Karpas-422 (cell line): ENCODE measurements around the gene UNC45A. TPM values are rescaled to one million over a fixed set of nuclear protein-coding genes. Genes with fewer than 3 reads are reported as not detected.

Experiments
- DNase-seq: peaks from one replicate; pipeline ENCODE4 v3.0.0-alpha.2; 2015
- H2AFZ ChIP-seq: fragments of 200-600 bp; sonication (generic); 2 replicates; pipeline ENCODE4 v1.6.1; 2014; ENCODE audit warnings: antibody characterized with exemption, low read length, mixed read lengths
- H3K27ac ChIP-seq: fragments of 200-600 bp; sonication (generic); 2 replicates; pipeline ENCODE4 v1.5.1; 2014; ENCODE audit warnings: mild to moderate bottlenecking, low read length, moderate library complexity
- H3K27me3 ChIP-seq: fragments of 200-600 bp; sonication (generic); 2 replicates; pipeline ENCODE4 v1.6.1; 2014; ENCODE audit warnings: low read length, mixed read lengths
- H3K36me3 ChIP-seq: fragments of 200-600 bp; sonication (generic); 2 replicates; pipeline ENCODE4 v1.6.1; 2014; ENCODE audit warnings: low read length, mixed read lengths; ENCODE audit not compliant: insufficient read depth
- H3K4me1 ChIP-seq: fragments of 200-600 bp; sonication (generic); 2 replicates; pipeline ENCODE4 v1.6.1; 2014; ENCODE audit warnings: mild to moderate bottlenecking, low read length, mixed read lengths
- H3K4me2 ChIP-seq: fragments of 200-600 bp; sonication (generic); 2 replicates; pipeline ENCODE4 v1.6.1; 2014; ENCODE audit warnings: low read length, low read depth, mild to moderate bottlenecking; ENCODE audit not compliant: poor library complexity, severe bottlenecking
- H3K4me3 ChIP-seq: fragments of 200-600 bp; sonication (generic); 2 replicates; pipeline ENCODE4 v1.5.1; 2014; ENCODE audit warnings: mild to moderate bottlenecking, antibody characterized with exemption, low read length, mixed read lengths
- H3K79me2 ChIP-seq: fragments of 200-600 bp; sonication (generic); 2 replicates; pipeline ENCODE4 v1.6.1; 2014; ENCODE audit warnings: mild to moderate bottlenecking, low read length, mixed read lengths
- H3K9ac ChIP-seq: fragments of 200-600 bp; sonication (generic); 2 replicates; pipeline ENCODE4 v1.6.0; 2014; ENCODE audit warnings: low read length
- H3K9me2 ChIP-seq: fragments of 200-600 bp; sonication (generic), shearing (Covaris generic); replicated peaks from 2 replicates; pipeline ENCODE4 v1.6.0; 2014; ENCODE audit warnings: mild to moderate bottlenecking, low read length, moderate library complexity; ENCODE audit not compliant: insufficient read depth
- H3K9me3 ChIP-seq: fragments of 300-700, 200-600 bp; sonication (generic); 2 replicates; pipeline ENCODE4 v1.6.1; 2014; ENCODE audit warnings: low read length, mixed read lengths
- H4K20me1 ChIP-seq: fragments of 200-600 bp; sonication (generic); 2 replicates; pipeline ENCODE4 v1.6.1; 2014; ENCODE audit warnings: mild to moderate bottlenecking, antibody characterized with exemption, low read length, low read depth; ENCODE audit not compliant: insufficient read depth
- total RNA-seq: library from RNA; depleted of rRNA; stranded (reverse); fragments of >200 nt; shearing (Covaris generic); gene quantifications from 2 replicates; pipeline ENCODE4 v1.2.3, GENCODE V29; 2014; ENCODE audit warnings: low replicate concordance

UNC45A gene
- total RNA-seq, 1 experiment from 2014 or later = 25.1 TPM

DNA sequence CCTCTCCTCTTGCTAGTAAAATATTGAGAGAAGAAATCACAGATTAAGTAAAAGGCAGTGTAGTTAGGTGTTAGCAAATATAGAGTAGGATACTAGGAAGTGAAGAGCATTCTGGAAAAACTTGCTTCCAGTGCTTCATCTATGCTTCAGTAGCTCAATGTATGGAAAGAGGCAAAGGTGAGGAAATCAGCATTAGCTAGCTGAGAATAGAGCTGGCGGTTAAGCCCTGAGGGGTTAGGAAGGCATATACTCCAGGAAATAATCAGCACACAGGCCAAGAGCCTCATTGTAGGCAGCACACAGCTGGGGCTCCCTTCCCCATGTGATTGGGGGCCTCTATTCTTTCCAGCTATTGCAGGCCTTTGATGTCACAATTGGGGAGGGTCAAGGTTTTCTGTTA is 33.3 kb downstream of the UNC45A start:
- peaks cover 72% of the 10 kb centered on the region for H3K36me3 ChIP-seq
- peaks cover 9% of the 10 kb centered on the region for H3K79me2 ChIP-seq
- no peak overlapping the region for H3K4me2 ChIP-seq
- H3K4me1 ChIP-seq = no peaks in the 10 kb centered on the region
- no peaks in the 10 kb centered on the region for H3K9me2 ChIP-seq
- H3K4me3 ChIP-seq = no peak overlapping the region
- no peak overlapping the region for H3K9ac ChIP-seq
- H3K27me3 ChIP-seq = no peaks in the 10 kb centered on the region
- H3K9me3 ChIP-seq = no peaks in the 10 kb centered on the region
- no peak for DNase-seq
- H4K20me1 ChIP-seq = no peaks in the 10 kb centered on the region
- no peak overlapping the region for H2AFZ ChIP-seq
- H3K27ac ChIP-seq = no peak overlapping the region

DNA sequence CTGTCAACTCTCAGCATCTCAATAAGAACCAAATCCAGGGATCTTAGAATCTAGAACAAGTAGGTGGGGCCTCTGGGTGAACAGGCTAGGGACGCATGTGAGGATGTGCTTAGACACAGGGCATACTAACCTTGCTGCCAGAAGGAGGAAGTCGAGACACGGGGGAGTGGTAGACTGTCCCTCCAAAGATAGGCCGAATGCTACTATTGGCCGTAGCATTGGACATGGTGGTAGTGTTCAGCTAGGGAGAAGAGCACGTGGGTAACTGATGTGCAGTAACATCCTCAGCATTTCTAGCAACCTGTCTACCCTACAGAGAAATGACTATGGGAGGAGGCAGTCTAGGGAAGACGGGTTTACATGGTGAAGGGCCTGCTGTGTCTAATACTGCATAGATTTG is 35.2 kb downstream of the UNC45A start:
- Histone ChIP-seq H4K20me1 (no peaks in the 10 kb centered on the region), H3K79me2 (peaks cover 4% of the 10 kb centered on the region; the same call in 1 of the 2 replicates), H3K27ac (no peak overlapping the region), H3K4me1 (no peaks in the 10 kb centered on the region), H3K27me3 (no peaks in the 10 kb centered on the region), H3K36me3 (peaks cover 58% of the 10 kb centered on the region), H3K9ac (no peak overlapping the region), H3K9me2 (no peaks in the 10 kb centered on the region), H3K9me3 (no peaks in the 10 kb centered on the region), H3K4me2 (no peak overlapping the region), H3K4me3 (no peak overlapping the region), H2AFZ (no peak overlapping the region)
- no peak for DNase-seq

GRCh38 chr15:90972133-90972532 is 37.0 kb downstream of the UNC45A start:
- Histone ChIP-seq H3K9me2 (no peaks in the 10 kb centered on the region), H4K20me1 (no peaks in the 10 kb centered on the region), H3K36me3 (peaks cover 55% of the 10 kb centered on the region), H3K27me3 (no peaks in the 10 kb centered on the region), H2AFZ (no peak overlapping the region), H3K27ac (no peak overlapping the region), H3K9me3 (no peaks in the 10 kb centered on the region), H3K9ac (no peak overlapping the region), H3K79me2 (no peaks in the 10 kb centered on the region), H3K4me3 (no peak overlapping the region), H3K4me1 (no peaks in the 10 kb centered on the region), H3K4me2 (no peak overlapping the region)
- DNase-seq = no peak

DNA sequence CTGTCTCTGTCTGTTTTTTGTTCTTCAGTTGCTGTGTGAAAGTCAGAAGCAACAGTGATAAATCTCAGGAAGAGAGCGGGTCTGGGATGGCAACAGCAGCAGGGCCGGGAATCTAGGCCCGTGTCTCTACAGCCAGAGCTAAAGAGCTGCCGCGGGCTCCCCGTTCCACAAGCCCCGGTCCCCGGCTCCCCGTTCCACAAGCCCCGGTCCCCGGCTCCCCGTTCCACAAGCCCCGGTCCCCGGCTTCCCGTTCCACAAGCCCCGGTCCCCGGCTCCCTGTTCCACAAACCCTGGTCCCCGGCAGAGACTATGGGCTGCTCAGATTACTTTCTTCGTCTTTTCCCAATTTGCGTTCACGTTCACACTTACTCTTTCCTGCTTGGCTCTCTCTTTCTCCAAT is 39.1 kb downstream of the UNC45A start:
- peaks cover 2% of the 10 kb centered on the region; the same call in 1 of the 2 replicates for H3K79me2 ChIP-seq
- H3K4me3 ChIP-seq = no peak overlapping the region
- peaks cover 46% of the 10 kb centered on the region for H3K36me3 ChIP-seq
- H3K4me2 ChIP-seq = no peak overlapping the region
- H4K20me1 ChIP-seq = no peaks in the 10 kb centered on the region
- no peak overlapping the region for H2AFZ ChIP-seq
- no peaks in the 10 kb centered on the region for H3K27me3 ChIP-seq
- H3K9ac ChIP-seq = no peak overlapping the region
- no peaks in the 10 kb centered on the region for H3K4me1 ChIP-seq
- no peak overlapping the region for H3K27ac ChIP-seq
- DNase-seq = no peak
- H3K9me2 ChIP-seq = no peaks in the 10 kb centered on the region
- H3K9me3 ChIP-seq = no peaks in the 10 kb centered on the region

GRCh38 chr15:90979582-90979981 is 44.5 kb downstream of the UNC45A start:
- H3K36me3 ChIP-seq = peaks cover 67% of the 10 kb centered on the region
- H3K27ac ChIP-seq = 0 out of 2 replicates have a peak overlapping the region, but pooled peaks have one; percentile 6
- no peak for DNase-seq
- H2AFZ ChIP-seq = no peak overlapping the region
- no peak overlapping the region for H3K4me2 ChIP-seq
- no peak overlapping the region for H3K4me3 ChIP-seq
- no peaks in the 10 kb centered on the region for H4K20me1 ChIP-seq
- no peaks in the 10 kb centered on the region for H3K9me2 ChIP-seq
- H3K9ac ChIP-seq = no peak overlapping the region
- H3K27me3 ChIP-seq = no peaks in the 10 kb centered on the region
- no peaks in the 10 kb centered on the region for H3K9me3 ChIP-seq
- H3K4me1 ChIP-seq = no peaks in the 10 kb centered on the region
- peaks cover 24% of the 10 kb centered on the region for H3K79me2 ChIP-seq

DNA sequence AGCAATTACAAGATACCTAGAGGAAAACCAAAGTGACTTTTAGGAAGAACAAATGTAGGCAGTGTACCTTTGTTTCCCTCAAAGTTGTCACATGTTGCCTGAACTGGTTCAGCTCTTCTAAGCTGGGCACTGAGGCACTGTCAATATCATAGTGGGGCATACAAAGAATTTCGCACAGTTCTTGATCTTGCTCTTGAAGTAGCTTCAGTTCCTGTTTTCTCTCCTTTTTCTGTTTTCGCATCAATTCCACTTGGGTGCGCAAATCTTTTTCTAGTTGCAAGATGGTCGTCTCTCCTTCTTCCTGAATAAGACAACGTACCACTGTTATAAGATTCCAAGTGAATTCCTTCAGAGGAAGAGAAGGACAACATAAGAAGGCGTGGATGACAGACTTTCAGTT is 46.6 kb downstream of the UNC45A start:
- H3K4me1 ChIP-seq = no peaks in the 10 kb centered on the region
- H3K36me3 ChIP-seq = peaks cover 61% of the 10 kb centered on the region
- no peak overlapping the region for H2AFZ ChIP-seq
- no peak overlapping the region for H3K4me3 ChIP-seq
- no peaks in the 10 kb centered on the region for H3K27me3 ChIP-seq
- H3K9me3 ChIP-seq = no peaks in the 10 kb centered on the region
- peaks cover 45% of the 10 kb centered on the region for H3K79me2 ChIP-seq
- no peak overlapping the region for H3K27ac ChIP-seq
- no peaks in the 10 kb centered on the region for H3K9me2 ChIP-seq
- DNase-seq = no peak
- H3K9ac ChIP-seq = no peak overlapping the region
- no peak overlapping the region for H3K4me2 ChIP-seq
- H4K20me1 ChIP-seq = no peaks in the 10 kb centered on the region

GRCh38 chr15:90982135-90982534 is 47.0 kb downstream of the UNC45A start:
- H3K36me3 ChIP-seq = peaks cover 58% of the 10 kb centered on the region
- H3K9me2 ChIP-seq = no peaks in the 10 kb centered on the region
- peaks cover 49% of the 10 kb centered on the region for H3K79me2 ChIP-seq
- H3K4me3 ChIP-seq = no peak overlapping the region
- no peak for DNase-seq
- no peak overlapping the region for H2AFZ ChIP-seq
- peaks cover 1% of the 10 kb centered on the region; the same call in 1 of the 2 replicates for H3K4me1 ChIP-seq
- no peak overlapping the region for H3K4me2 ChIP-seq
- H3K27me3 ChIP-seq = no peaks in the 10 kb centered on the region
- no peaks in the 10 kb centered on the region for H4K20me1 ChIP-seq
- no peaks in the 10 kb centered on the region for H3K9me3 ChIP-seq
- H3K27ac ChIP-seq = no peak overlapping the region
- H3K9ac ChIP-seq = no peak overlapping the region

GRCh38 chr15:90986790-90987507 is 51.9 kb downstream of the UNC45A start:
- Histone ChIP-seq H2AFZ (no peak overlapping the region), H3K79me2 (peaks cover 89% of the 10 kb centered on the region), H4K20me1 (no peaks in the 10 kb centered on the region), H3K4me2 (no peak overlapping the region), H3K4me1 (peaks cover 38% of the 10 kb centered on the region), H3K9me2 (no peaks in the 10 kb centered on the region), H3K4me3 (no peak overlapping the region), H3K9ac (no peak overlapping the region), H3K36me3 (peaks cover 27% of the 10 kb centered on the region), H3K27ac (0 out of 2 replicates have a peak overlapping the region, but pooled peaks have one; percentile 58), H3K27me3 (no peaks in the 10 kb centered on the region), H3K9me3 (no peaks in the 10 kb centered on the region)
- DNase-seq = no peak
